ENCODE data around the gene DDAH2.
A peak's percentile ranks its signal among the peaks of the same experiment; 100 is the strongest.

The DDAH2 gene

GRCh38 chr6:31760790-31761189 lies 31.7 kb upstream of the DDAH2 start:
- DNase-seq (ENCODE audit: low read depth): no peak

- DNase-seq (ENCODE audit: low read depth): no peak
Observed at GRCh38 chr6:31758281-31758680, 29.2 kb upstream of the DDAH2 start.

DNA sequence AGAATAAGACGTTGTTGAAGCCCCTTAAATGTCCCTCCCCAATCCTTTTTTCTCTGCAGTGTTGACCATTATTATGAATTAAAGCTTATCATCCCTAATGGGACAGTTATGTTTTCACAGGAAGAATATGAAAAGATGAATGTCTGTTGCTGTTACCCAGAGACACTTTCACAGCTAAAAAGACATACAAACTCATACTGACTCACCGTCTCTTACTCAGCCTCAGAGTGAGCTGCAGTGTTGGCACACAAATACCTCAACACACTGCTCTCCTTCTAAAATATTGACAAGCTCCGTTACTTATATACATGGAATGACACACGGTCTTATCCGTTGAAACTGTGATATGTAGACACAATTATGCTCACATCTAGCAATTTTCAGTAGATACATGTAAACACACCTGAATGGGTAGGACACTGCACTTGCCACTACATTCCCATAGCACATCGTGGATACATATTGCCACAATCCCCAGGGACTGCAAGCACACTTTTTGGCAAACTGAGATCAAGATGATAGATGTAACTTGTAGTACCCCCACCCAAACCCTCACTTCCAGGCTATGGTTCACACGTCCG lies 23.7 kb upstream of the DDAH2 start:
- DNase-seq (ENCODE audit: low read depth): no peak

DNA sequence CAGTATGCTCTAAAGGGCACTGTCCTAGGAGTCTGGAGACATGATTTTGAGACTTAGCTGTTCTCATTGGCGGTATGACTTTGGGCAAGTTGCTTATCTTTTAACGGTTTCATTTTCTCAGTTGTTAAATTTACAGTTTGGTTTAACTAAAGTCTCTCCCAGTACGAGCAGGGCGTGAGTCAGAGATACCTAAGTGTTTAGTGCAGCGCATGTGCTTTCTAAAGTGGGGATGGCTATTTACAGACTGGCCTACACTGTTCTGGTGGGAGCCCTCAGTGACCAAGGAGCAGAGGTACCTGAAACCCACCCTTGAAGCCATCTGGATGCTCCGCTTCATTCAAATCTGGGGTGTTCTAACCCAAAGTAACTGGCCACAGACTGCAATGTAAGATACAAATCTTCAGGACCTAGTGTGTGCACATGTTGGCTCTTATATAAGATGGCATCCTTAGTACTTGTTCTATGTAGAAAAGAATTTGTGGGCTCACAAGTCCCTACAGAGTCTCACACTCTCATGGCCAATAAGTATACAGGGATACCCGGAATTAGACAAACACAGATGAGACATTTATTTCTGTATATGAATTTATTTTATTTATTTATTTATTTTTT lies 21.4 kb upstream of the DDAH2 start:
- DNase-seq (ENCODE audit: low read depth): no peak

- DNase-seq (ENCODE audit: low read depth): no peak
Observed at GRCh38 chr6:31749301-31750036, 20.4 kb upstream of the DDAH2 start.

- DNase-seq (ENCODE audit: low read depth): no peak
Observed at GRCh38 chr6:31744422-31744821, 15.3 kb upstream of the DDAH2 start.

DNA sequence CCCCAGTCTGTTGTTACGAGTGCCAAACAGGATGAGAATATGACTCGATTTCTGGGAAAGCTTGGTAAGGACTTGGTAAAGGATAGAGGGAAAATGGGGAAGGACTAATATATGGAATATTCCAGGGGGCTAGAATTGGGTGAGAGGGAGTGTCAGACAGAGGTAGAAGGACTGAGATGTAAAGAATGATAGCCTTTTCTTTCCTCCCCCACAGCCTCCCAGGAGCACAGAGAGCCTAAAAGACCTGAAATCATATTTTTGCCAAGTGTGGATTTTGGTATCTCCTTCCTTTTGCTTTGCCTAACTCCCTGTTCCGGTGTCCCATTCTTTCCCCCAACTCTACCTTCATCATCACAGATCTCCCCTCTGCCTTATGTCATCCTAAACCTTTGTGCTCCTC lies 13.8 kb upstream of the DDAH2 start:
- DNase-seq (ENCODE audit: low read depth): no peak

DNA sequence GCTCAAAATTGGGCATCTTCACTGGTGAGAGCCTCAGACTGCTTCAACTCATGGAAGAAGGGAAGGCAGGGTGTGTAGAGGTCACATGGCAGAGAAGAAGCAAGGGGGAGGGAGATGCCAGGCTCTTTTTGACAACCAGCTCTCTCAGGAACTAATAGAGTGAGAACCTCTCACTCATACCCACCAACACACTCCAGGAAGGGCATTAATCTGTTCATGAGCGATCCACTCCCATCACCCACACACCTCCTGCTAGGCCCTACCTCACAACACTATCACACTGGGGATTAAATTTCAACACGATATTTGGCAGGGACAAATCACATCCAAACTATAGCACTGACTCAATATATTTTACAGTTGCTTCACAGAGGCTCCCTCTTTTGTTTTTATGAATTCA lies 12.7 kb upstream of the DDAH2 start:
- DNase-seq (ENCODE audit: low read depth): no peak

GRCh38 chr6:31740397-31741223 lies 11.5 kb upstream of the DDAH2 start:
- no peak for DNase-seq (ENCODE audit: low read depth)

GRCh38 chr6:31739639-31740396 lies 10.7 kb upstream of the DDAH2 start, which contains the start of gene MSH5:
Gene MSH5 (plus strand): TSS chr6:31740005. CDS start chr6:31740467, 462 bp downstream.
- DNase-seq (ENCODE audit: low read depth): peak; percentile 95

GRCh38 chr6:31737991-31738979 lies 9.2 kb upstream of the DDAH2 start:
- DNase-seq (ENCODE audit: low read depth): peak; percentile 48

GRCh38 chr6:31737315-31737990 lies 8.4 kb upstream of the DDAH2 start:
- no peak for DNase-seq (ENCODE audit: low read depth)

DNA sequence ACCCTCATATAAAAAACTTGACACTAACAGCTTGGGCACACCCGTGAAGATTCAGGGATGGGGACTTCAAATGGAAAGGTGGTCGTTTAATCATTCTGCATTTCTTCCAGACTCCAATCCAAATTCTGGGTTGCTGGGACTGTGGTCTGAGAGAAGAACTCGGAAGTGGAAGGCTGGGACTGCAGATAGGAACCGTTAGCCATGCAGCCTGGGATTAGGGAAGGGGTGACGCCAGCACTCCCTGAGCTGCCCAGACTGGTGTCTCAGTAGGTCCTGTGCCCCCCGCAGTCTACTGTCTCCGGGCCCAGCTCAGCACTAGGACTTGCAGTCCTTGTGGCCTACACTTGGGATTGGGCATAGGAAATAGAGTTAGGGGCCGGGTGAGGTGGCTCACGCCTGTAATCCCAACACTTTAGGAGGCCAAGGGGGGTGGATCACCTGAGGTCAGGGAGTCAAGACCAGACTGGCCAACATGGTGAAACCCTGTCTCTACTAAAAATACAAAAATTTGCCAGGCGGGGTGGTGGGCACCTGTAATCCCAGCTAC lies 7.7 kb upstream of the DDAH2 start:
- no peak for DNase-seq (ENCODE audit: low read depth)

- peak; percentile 75 for DNase-seq (ENCODE audit: low read depth)
Observed at GRCh38 chr6:31736021-31736767, 7.1 kb upstream of the DDAH2 start, which contains the start of gene CLIC1. Gene CLIC1 (minus strand): TSS chr6:31736530. CDS start chr6:31736300, 230 bp downstream.

- peak; percentile 46 for DNase-seq (ENCODE audit: low read depth)
Observed at GRCh38 chr6:31734821-31735406, 5.8 kb upstream of the DDAH2 start.

GRCh38 chr6:31734247-31734820 lies 5.2 kb upstream of the DDAH2 start:
- no peak for DNase-seq (ENCODE audit: low read depth)

GRCh38 chr6:31733734-31734133 lies 4.6 kb upstream of the DDAH2 start:
- no peak for DNase-seq (ENCODE audit: low read depth)

DNA sequence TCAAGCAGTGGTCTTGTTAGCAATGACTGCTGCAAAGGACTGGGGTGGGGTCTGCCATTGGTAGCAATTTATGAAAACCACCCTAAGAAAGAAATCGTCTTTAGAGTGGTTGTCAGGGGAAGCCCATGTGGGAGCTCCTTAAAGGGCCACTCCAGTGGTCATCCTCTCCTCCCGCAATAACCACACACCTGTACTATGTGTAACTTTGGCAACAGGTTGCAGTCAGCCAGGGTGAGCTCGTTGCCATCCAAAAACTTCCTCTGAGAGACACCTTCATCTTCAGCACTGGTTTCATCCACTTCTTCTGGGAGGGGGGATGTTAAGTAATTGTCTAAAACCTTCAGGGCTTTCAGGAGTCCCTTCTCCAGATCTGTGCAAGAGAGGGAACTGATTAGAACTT lies 2.9 kb upstream of the DDAH2 start:
- no peak for DNase-seq (ENCODE audit: low read depth)

All from activated T-cell treated with anti-CD3 and anti-CD28 coated beads for 24 hours (primary cell).